D721Med (cell line): ENCODE results near the gene KIF5A.

Experiments
- DNase-seq: peaks from one replicate; pipeline ENCODE4 v3.0.0; 2011; ENCODE audit warnings: low spot score; ENCODE audit not compliant: insufficient read length
- FAIRE-seq: peaks from 2 replicates; lab custom pipeline; 2011; peaks lifted over from hg19 to GRCh38; lab: Jason Lieb, UNC
- CTCF ChIP-seq: IDR thresholded peaks from 2 replicates; pipeline ENCODE4 v1.5.1; 2012; ENCODE audit warnings: mild to moderate bottlenecking, control low read depth; ENCODE audit not compliant: insufficient read depth; ENCODE audit errors: missing control alignments

KIF5A gene

DNA sequence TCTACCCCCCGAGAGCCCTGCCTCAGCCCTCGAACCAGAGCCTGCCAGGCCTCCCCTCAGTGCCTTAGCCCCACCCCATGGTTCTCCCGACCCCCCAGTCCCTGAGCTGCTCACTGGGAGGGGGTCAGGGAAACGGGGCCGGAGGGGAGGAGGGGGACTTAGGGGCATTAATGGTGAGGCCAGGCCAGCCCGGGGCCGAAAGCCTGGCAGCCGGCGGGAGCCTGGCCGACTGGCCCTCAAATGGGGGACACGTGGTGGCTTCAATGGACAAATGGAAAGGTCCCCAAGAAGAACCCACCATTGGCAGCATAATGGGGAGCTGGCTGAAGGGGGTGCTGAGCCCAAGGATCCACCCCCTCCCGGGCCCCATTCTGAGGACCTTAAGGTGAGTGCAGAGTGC, 21.7 kb upstream of the KIF5A start:
- FAIRE-seq (no peak), DNase-seq (no peak)
- TF ChIP-seq CTCF = no peak

- no peak for FAIRE-seq
- DNase-seq = no peak
- TF ChIP-seq CTCF = no peak
Observed at GRCh38 chr12:57528831-57529555, 20.9 kb upstream of the KIF5A start.

DNA sequence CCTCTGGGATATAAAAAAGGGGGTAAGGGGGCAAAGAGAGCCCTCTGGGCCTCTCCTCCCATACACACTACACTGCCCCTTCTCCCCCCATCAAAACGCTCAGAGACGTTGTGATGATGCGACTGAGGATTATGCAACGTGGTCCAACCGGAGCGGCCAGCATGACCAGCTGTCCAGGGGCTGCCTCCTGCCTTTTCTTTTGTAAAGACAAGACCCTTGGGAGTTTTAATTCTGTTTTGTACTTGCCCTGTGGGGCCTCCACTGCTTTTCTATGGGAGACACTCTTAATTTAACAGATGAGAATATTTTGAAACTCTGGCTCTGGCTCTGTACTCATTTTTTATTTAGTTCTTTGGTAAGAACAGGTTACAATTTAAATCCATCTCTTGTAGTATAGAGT, 20.0 kb upstream of the KIF5A start:
- TF ChIP-seq CTCF = no peak
- DNase-seq (no peak), FAIRE-seq (no peak)

- FAIRE-seq (no peak), DNase-seq (no peak)
- TF ChIP-seq CTCF = no peak
Observed at GRCh38 chr12:57530396-57531142, 19.3 kb upstream of the KIF5A start.

- no peak for TF ChIP-seq CTCF
- DNase-seq (no peak), FAIRE-seq (no peak)
Observed at GRCh38 chr12:57531836-57532235, 18.0 kb upstream of the KIF5A start.

DNA sequence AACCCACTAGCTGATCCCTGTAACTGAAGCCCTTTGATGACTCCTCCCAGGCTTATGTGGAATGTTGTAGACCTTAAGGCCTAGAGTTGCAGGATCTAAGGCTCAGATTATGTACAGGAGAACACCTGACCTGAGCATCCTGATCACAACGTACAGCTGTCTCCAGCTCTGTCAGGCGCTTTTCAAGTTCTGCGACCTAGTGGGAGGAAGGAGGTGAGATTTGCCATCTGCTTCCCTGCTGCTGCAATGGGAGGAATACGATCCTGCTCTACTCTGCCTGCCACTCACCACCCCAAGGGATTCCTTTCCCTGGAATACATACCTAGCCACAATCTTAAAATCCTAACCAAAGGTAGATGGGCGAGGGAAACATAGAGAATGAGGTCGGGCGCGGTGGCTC, 16.7 kb upstream of the KIF5A start:
- no peak for DNase-seq
- TF ChIP-seq CTCF = no peak
- no peak for FAIRE-seq

DNA sequence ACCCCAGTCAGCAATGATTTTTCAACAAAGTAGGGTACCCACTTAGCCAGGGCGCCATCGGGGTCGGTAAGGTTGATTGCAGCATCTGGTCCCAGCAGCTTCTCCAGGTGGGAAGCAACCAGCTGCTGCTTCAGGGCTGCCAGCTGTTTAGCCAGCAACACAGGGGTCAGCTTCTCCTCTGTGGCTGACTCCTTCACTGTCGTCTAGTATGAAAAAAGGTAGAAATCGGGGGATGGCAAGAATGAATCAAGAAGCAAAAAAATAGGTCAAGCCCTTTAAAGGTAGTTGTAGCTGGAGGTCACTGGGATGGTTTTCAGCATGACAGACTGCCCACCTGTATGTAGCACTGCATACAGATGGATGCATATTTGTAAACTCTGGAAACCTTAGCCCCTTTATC, 15.6 kb upstream of the KIF5A start:
- FAIRE-seq = no peak
- no peak for DNase-seq
- no peak for TF ChIP-seq CTCF
